Endothelial cell of umbilical vein (primary cell): Measurements from ENCODE around the gene ANTXRL. TPM values are rescaled to one million over a fixed set of nuclear protein-coding genes. Genes with fewer than 3 reads are reported as not detected.

Source experiments
- BruUV-seq: library from RNA; stranded (reverse); fragments of 400-500 nt; replicated peaks from 2 replicates; lab custom pipeline; 2021; lab: Mats Ljungman, UMichigan
- CTCF ChIA-PET: fragments of 300-600, 350-600 bp; sonication (Branson Sonifier 250); formaldehyde crosslinking; loops from one replicate; lab custom pipeline; 2021; ENCODE audit warnings: antibody characterized with exemption, inconsistent platforms; lab: Charles Lee
- POLR2A ChIA-PET: fragments of 300-600, 350-600 bp; sonication (Branson Sonifier 250); formaldehyde crosslinking; loops from one replicate; lab custom pipeline; 2021; ENCODE audit warnings: antibody characterized with exemption, inconsistent platforms; lab: Charles Lee
- DNase-seq: peaks from one replicate; pipeline ENCODE4 v3.0.0-alpha.2; 2011; ENCODE audit warnings: low read depth, low spot score
- FAIRE-seq: peaks from 2 replicates; lab custom pipeline; 2011; peaks lifted over from hg19 to GRCh38; lab: Jason Lieb, UNC
- H2AFZ ChIP-seq: 2 replicates; pipeline ENCODE4 v1.6.0; 2012; ENCODE audit warnings: low read depth, low read length, control low read depth, inconsistent platforms
- H3K27ac ChIP-seq: 2 replicates; pipeline ENCODE4 v1.5.1; 2011; ENCODE audit warnings: low read depth, mild to moderate bottlenecking, control low read depth, low read length, moderate library complexity; ENCODE audit not compliant: insufficient read depth
- H3K27me3 ChIP-seq, 2 experiments: 2 replicates each; pipeline versions ENCODE4 v1.6.0 to v1.6.1; 2011; ENCODE audit warnings: low read length in 2 of 2, mixed read lengths in 1 of 2; ENCODE audit not compliant: control insufficient read depth in 2 of 2, insufficient read depth in 2 of 2
- H3K36me3 ChIP-seq, 2 experiments: 2 replicates in 1 of 2; 3 replicates in 1 of 2; pipeline ENCODE4 v1.5.1; 2011; ENCODE audit warnings: low read length in 2 of 2, mild to moderate bottlenecking in 1 of 2, moderate library complexity in 1 of 2; ENCODE audit not compliant: control insufficient read depth in 2 of 2, insufficient read depth in 2 of 2; ENCODE audit errors: extremely low read depth in 1 of 2
- H3K4me1 ChIP-seq: 3 replicates; pipeline ENCODE4 v1.5.1; 2011; ENCODE audit warnings: mild to moderate bottlenecking, low read length; ENCODE audit not compliant: control insufficient read depth, insufficient read depth; ENCODE audit errors: extremely low read depth
- H3K4me2 ChIP-seq: 2 replicates; pipeline ENCODE4 v1.6.1; 2011; ENCODE audit warnings: low read length, control low read depth, mixed read lengths; ENCODE audit not compliant: insufficient read depth
- H3K4me3 ChIP-seq, 3 experiments: fragments of 200-600 bp in 1 of 3; sonication (generic), shearing (Covaris generic) in 1 of 3; replicated peaks in 1 of 3; 2 replicates each; pipeline ENCODE4 v1.5.1; 2011 to 2016; ENCODE audit warnings: control low read depth in 3 of 3, low read length in 3 of 3, mild to moderate bottlenecking in 2 of 3, inconsistent platforms in 1 of 3, low read depth in 1 of 3, moderate library complexity in 1 of 3; ENCODE audit not compliant: insufficient read depth in 1 of 3
- H3K79me2 ChIP-seq: 2 replicates; pipeline ENCODE4 v1.6.0; 2012; ENCODE audit warnings: low read length, inconsistent platforms; ENCODE audit not compliant: control insufficient read depth, insufficient read depth
- H3K9ac ChIP-seq: replicated peaks from 2 replicates; pipeline ENCODE3; 2011; ENCODE audit warnings: low read length, control low read depth; ENCODE audit not compliant: insufficient read depth; ENCODE audit errors: extremely low read depth
- H3K9me1 ChIP-seq: replicated peaks from 3 replicates; pipeline ENCODE4 v1.6.0; 2011; ENCODE audit warnings: mild to moderate bottlenecking, low read length; ENCODE audit not compliant: control insufficient read depth, insufficient read depth; ENCODE audit errors: extremely low read depth
- H3K9me3 ChIP-seq: replicated peaks from 2 replicates; pipeline ENCODE4 v1.5.1; 2012; ENCODE audit warnings: low read length, inconsistent platforms; ENCODE audit not compliant: control insufficient read depth, insufficient read depth
- H4K20me1 ChIP-seq: replicated peaks from 2 replicates; pipeline ENCODE3; 2011; ENCODE audit warnings: mild to moderate bottlenecking, low read length; ENCODE audit not compliant: control insufficient read depth, insufficient read depth; ENCODE audit errors: extremely low read depth
- CTCF ChIP-seq, 2 donors: IDR thresholded peaks; 1 replicate in 1 of 2; 2 replicates in 1 of 2; pipeline ENCODE4 v1.5.1; 2011; ENCODE audit warnings: low read length in 2 of 2, mild to moderate bottlenecking in 2 of 2, moderate library complexity in 2 of 2, control low read depth in 1 of 2, inconsistent platforms in 1 of 2, low read depth in 1 of 2; ENCODE audit not compliant: insufficient read depth in 1 of 2; ENCODE audit errors: extremely low read depth in 1 of 2
- EZH2 ChIP-seq: IDR thresholded peaks from 2 replicates; pipeline ENCODE4 v1.6.1; 2012; ENCODE audit warnings: borderline replicate concordance, low read depth, mild to moderate bottlenecking, moderate library complexity, low read length, inconsistent platforms; ENCODE audit not compliant: severe bottlenecking
- FOS ChIP-seq: IDR thresholded peaks from 2 replicates; pipeline ENCODE4 v1.6.1; 2011; ENCODE audit warnings: mild to moderate bottlenecking, low read length, moderate library complexity, borderline replicate concordance; ENCODE audit not compliant: insufficient read depth
- GATA2 ChIP-seq: IDR thresholded peaks from 2 replicates; pipeline ENCODE4 v1.7.0; 2011; ENCODE audit warnings: low read depth, mild to moderate bottlenecking, moderate library complexity, mixed read lengths, low read length; ENCODE audit not compliant: insufficient read length, insufficient read depth
- JUN ChIP-seq: IDR thresholded peaks from 2 replicates; pipeline ENCODE4 v1.6.1; 2011; ENCODE audit warnings: borderline replicate concordance, low read depth; ENCODE audit not compliant: insufficient read length, insufficient read depth
- MAX ChIP-seq: IDR thresholded peaks from 2 replicates; pipeline ENCODE4 v1.6.1; 2011; ENCODE audit not compliant: insufficient read depth, insufficient read length
- MYC ChIP-seq: IDR thresholded peaks from one replicate; pipeline ENCODE4 v1.6.1; 2011; ENCODE audit warnings: mild to moderate bottlenecking, low read depth, low read length
- POLR2A ChIP-seq: IDR thresholded peaks from 2 replicates; pipeline ENCODE4 v1.6.1; 2012; ENCODE audit warnings: low read depth, mild to moderate bottlenecking, control low read depth, low read length
- POLR2AphosphoS5 ChIP-seq: IDR thresholded peaks from 2 replicates; pipeline ENCODE4 v1.6.1; 2012; ENCODE audit warnings: low read depth, mild to moderate bottlenecking, control low read depth, low read length, moderate library complexity; ENCODE audit not compliant: insufficient read depth
- dilution Hi-C: fragments of 300-500 bp; cut with MboI; formaldehyde crosslinking; loops from one replicate; pipeline ENCODE4 v1.15.0; 2019; ENCODE audit warnings: low sequenced_read_pairs; ENCODE audit not compliant: extremely low pct_ligation_motif_present
- intact Hi-C: fragments of 100-400 bp; cut with micrococcal nuclease; formaldehyde crosslinking; loops from one replicate; pipeline ENCODE4 v1.10.0; 2022
- polyA plus RNA-seq, 4 experiments: library from polyadenylated mRNA; depleted of rRNA in 3 of 4; stranded (reverse) in 3 of 4; unstranded in 1 of 4; fragments of >200 nt; gene quantifications; 2 replicates each; pipeline versions ENCODE4 v1.2.1 to v1.2.3, GENCODE V29; 2011 to 2012; ENCODE audit warnings: missing spikeins in 1 of 4
- total RNA-seq: library from RNA; stranded (reverse); gene quantifications from 2 replicates; pipeline ENCODE4 v1.2.3, GENCODE V29; 2021

The ANTXRL gene
- total and polyA plus RNA-seq, 2 donors (not counting 3 experiments of a cell fraction or from before 2014, with no cell fraction given), result not detected

GRCh38 chr10:46255801-46256747 is 30.7 kb upstream of the ANTXRL start:
- Histone ChIP-seq H3K79me2 (no peaks in the 10 kb centered on the region), H4K20me1 (no peaks in the 10 kb centered on the region), H3K9me3 (no peaks in the 10 kb centered on the region), H3K4me1 (no peaks in the 10 kb centered on the region), H3K9me1 (no peaks in the 10 kb centered on the region), H3K27me3 (peaks cover 2% of the 10 kb centered on the region in 2 experiments), H3K27ac (no peak overlapping the region), H3K9ac (no peak overlapping the region), H3K36me3 (no peaks in the 10 kb centered on the region), H2AFZ (no peak overlapping the region), H3K4me3 (no peak overlapping the region), H3K4me2 (no peak overlapping the region)
- DNase-seq, result peak; percentile 58
- intact Hi-C loops, result no loop called here
- FAIRE-seq, result no peak
- ChIA-PET POLR2A (no interaction called here), CTCF (interaction anchor here (1.0 to 2.8 kb wide), 4 partner anchors 9 to 28 kb away, joined by 3 to 20 read pairs (median 4); no protein-coding TSS in a partner anchor)
- peak; percentile 35 to 44 for TF ChIP-seq CTCF (IDR thresholded peaks at IDR 0.05; ENCODE audit: extremely low read depth in 1 of 2, insufficient read depth in 1 of 2, low read depth in 1 of 2, low read length in 2 of 2)
- no peak for TF ChIP-seq FOS
- BruUV-seq, result no TSS peak
- dilution Hi-C loops, result no loop called here

- Histone ChIP-seq H3K9me3 (no peaks in the 10 kb centered on the region), H3K4me3 (no peak overlapping the region), H3K27ac (no peak overlapping the region), H3K27me3 (peaks cover 2% of the 10 kb centered on the region in 2 experiments), H3K4me2 (no peak overlapping the region), H3K9me1 (no peaks in the 10 kb centered on the region), H3K36me3 (no peaks in the 10 kb centered on the region), H3K4me1 (no peaks in the 10 kb centered on the region), H2AFZ (no peak overlapping the region), H3K79me2 (no peaks in the 10 kb centered on the region), H4K20me1 (no peaks in the 10 kb centered on the region), H3K9ac (no peak overlapping the region)
- no TSS peak for BruUV-seq
- DNase-seq, result no peak
- TF ChIP-seq CTCF (IDR thresholded peaks at IDR 0.05; ENCODE audit: extremely low read depth in 1 of 2, insufficient read depth in 1 of 2, low read depth in 1 of 2, low read length in 2 of 2) (no peak), POLR2AphosphoS5 (no peak), GATA2 (no peak), POLR2A (no peak), JUN (no peak), MAX (no peak), MYC (no peak), EZH2 (no peak), FOS (no peak)
- dilution Hi-C loops (no loop called here), intact Hi-C loops (no loop called here)
- FAIRE-seq, result no peak
- POLR2A ChIA-PET, result no interaction called here
- CTCF ChIA-PET, result interaction anchor here (1.0 to 2.8 kb wide), 2 partner anchors 19 to 29 kb away, joined by 3 to 20 read pairs; no protein-coding TSS in a partner anchor
Observed at GRCh38 chr10:46257099-46257498, 29.7 kb upstream of the ANTXRL start.
